HG02981 (cell line): ENCODE results near the gene DMRTA1.
"Not testable (repeated sequence)": the region's sequence is repeated elsewhere in the genome, so short reads cannot be mapped to it uniquely, and the experiment has no call there.

ENCODE experiments used
- ATAC-seq: cut with Tn5 transposase; IDR thresholded peaks from one replicate; pipeline ENCODE4 v1.9.1; 2021; ENCODE audit warnings: mild to moderate bottlenecking, moderate library complexity; ENCODE audit not compliant: unreplicated experiment

DMRTA1 gene, protein sequence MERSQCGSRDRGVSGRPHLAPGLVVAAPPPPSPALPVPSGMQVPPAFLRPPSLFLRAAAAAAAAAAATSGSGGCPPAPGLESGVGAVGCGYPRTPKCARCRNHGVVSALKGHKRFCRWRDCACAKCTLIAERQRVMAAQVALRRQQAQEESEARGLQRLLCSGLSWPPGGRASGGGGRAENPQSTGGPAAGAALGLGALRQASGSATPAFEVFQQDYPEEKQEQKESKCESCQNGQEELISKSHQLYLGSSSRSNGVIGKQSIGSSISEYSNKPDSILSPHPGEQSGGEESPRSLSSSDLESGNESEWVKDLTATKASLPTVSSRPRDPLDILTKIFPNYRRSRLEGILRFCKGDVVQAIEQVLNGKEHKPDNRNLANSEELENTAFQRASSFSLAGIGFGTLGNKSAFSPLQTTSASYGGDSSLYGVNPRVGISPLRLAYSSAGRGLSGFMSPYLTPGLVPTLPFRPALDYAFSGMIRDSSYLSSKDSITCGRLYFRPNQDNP

GRCh38 chr9:22446589-22446949, at the start of gene DMRTA1:
Gene DMRTA1, plus strand, starts transcription at chr9:22446824. Its CDS starts 242 bp downstream, at chr9:22447066.
- peak; percentile 23 for ATAC-seq

GRCh38 chr9:22401671-22402070, 45.0 kb upstream of the DMRTA1 start:
- ATAC-seq: no peak

- no peak for ATAC-seq
These were observed 40.6 kb upstream of the DMRTA1 start for GRCh38 chr9:22405869-22406659.

- no peak for ATAC-seq
These were observed 32.7 kb upstream of the DMRTA1 start for GRCh38 chr9:22413884-22414283.

DNA sequence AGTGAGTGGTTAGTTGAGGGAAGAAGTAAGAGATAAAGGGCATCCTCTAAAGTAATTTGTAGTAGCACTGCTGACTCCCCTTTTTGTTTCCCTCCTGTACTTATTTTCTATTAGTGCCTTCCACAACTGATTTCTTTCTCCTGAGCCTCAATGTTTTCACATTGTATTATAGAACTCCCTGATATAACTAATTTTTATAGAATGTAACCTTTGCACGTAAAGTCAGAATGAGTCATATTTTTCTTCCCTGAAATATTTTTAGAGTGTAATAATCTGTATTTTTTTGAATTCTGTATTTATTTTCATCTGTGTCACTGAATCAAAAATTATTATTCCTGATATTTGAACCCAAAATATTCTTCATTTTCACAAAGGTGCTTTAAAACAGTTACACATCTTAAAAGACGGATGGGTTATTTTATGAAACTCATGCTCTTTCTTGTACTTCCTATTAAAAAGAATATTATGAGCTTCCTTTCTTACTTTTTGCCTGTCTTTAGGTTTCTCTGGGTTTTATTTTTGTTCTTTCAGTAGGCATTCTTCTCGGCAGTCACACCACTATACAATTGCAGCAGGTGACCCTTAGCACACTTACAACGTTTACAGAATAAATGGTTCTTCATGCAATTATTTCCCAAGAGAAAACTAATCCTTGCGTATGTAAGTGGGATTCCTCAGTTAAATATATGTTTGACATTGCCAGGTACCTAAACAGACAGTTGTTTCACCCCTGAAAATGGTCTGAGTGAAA, 30.5 kb upstream of the DMRTA1 start:
- ATAC-seq: no peak

DNA sequence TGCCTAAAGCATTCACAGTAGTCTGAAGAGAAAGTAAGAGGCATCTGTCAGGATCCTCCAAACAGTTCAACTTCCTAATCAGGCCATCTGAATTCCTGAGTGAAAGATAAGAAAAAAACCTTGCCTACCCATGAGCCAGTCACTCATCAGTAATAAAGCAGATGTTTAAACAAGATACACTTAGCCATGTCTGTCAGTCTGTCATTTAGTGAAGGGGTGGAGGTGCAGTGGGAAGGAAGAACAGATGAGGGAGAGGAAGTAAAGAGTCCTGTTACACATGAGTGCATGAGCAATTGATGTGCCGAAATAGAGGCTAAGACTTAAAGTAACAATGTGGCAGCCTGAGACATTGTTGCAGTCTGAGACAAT, 29.9 kb upstream of the DMRTA1 start:
- ATAC-seq: no peak

- ATAC-seq: no peak
These were observed 23.1 kb upstream of the DMRTA1 start for GRCh38 chr9:22423566-22423965.

- ATAC-seq: no peak
These were observed 22.0 kb upstream of the DMRTA1 start for GRCh38 chr9:22424616-22425015.

DNA sequence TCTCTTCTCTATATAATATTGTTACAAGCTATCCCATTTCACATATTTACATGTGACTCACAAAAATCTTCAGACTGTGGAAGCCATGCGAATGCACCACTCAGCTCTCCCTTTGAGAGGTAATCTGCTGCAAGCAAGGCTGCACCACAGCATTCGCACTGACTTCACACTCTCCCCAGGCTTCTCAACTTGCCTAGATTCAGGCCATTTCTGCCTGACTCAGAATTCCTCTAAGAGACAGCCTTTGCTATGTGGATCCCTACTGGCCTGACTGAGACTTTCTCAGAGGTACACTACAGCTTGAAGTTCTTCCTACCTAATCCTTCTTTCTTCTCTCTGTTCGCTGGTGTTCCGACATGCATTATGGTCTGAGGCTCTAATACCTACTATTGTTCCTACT, 21.1 kb upstream of the DMRTA1 start:
- no peak for ATAC-seq

GRCh38 chr9:22427226-22427880, 19.3 kb upstream of the DMRTA1 start:
- no peak for ATAC-seq

DNA sequence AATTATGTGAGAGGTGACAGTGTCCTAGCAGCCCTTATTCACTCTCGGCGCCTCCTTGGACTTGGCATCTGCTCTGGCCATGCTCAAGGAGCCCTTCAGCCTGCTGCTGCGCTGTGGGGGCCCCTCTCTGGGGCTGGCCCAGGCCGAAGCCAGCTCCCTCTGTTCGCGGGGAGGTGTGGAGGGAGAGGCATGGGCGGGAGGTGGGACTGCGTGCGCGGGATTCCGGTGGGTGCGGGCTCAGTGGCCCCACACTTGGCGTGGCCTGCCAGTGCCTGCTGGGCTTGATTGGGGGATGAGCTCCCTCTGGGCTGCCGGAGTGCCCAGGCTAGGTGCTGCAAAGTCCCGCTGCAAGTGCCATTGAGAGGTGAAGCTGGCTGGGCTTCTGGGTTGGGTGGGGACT, 12.9 kb upstream of the DMRTA1 start:
- ATAC-seq: no peak

- not testable (repeated sequence) for ATAC-seq
These were observed 11.4 kb upstream of the DMRTA1 start for GRCh38 chr9:22435252-22435651.

GRCh38 chr9:22437461-22438067, 9.1 kb upstream of the DMRTA1 start:
- not testable (repeated sequence) for ATAC-seq

- no peak for ATAC-seq
These were observed 5.8 kb upstream of the DMRTA1 start for GRCh38 chr9:22440841-22441240.

DNA sequence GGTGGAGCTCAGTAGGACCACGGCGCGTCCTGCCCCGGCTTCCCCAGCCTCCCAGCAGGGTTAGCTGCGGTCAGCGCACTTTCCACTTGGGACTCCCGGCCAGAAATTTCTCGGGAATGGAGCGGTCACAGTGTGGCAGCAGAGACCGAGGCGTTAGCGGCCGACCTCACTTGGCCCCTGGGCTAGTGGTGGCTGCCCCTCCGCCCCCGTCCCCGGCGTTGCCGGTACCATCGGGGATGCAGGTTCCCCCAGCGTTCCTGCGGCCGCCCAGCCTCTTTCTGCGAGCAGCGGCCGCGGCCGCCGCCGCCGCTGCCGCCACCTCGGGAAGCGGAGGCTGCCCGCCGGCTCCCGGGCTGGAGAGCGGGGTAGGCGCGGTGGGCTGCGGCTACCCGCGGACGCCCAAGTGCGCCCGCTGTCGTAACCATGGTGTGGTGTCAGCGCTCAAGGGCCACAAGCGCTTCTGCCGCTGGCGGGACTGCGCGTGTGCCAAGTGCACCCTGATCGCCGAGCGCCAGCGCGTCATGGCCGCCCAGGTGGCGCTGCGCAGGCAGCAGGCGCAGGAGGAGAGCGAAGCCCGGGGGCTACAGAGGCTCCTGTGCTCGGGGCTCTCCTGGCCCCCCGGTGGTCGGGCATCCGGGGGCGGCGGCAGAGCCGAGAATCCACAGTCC, 460 bp downstream of the DMRTA1 start:
- peak; percentile 79 for ATAC-seq

GRCh38 chr9:22447618-22448305, 1.1 kb downstream of the DMRTA1 start:
- ATAC-seq: no peak

DNA sequence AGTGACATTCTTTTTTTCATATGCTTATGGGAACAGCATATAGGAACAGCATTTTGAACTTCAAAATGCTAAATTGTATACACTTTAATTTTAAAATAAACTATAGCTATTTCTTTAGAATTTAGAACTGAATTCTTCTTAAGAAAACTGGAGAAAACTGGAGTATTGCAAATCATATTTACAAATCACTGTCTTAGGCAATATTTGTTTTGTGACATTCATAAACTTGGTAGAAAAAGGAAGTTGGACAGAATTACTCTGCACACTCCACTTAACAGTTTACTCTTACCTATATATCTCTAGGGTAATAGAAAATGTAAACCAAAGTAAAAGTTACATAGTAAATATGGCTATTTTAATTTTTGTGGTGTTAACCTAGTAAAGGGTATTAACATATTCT, 3.1 kb downstream of the DMRTA1 start:
- ATAC-seq: no peak

DNA sequence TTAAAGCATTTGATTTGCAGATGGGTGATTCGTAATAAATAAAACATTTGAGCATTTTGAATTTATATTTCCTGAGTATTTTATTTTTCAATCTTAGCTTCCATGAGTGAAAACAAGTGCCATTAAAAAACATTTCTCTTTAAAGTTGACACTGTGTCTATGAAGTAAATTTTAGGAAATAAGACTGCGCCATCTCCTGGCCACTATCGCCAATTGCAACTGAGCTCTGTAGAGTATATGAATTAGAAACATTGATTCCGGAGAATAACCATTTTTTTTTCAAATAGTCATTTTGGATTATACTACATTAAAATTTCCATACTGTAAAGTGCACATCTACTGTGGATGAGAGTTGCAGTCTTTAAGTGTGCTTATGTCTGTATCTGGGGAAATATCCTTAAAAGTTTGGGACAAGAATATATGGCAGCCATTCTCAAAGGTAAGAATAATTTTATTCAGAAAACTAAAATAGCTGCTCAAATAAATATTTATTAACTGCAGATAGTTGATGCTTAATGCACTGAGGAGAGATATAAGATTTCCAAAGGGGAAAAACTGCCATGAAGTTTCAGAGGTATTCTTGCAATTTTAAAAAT, 5.9 kb downstream of the DMRTA1 start:
- ATAC-seq: peak; percentile 56

DNA sequence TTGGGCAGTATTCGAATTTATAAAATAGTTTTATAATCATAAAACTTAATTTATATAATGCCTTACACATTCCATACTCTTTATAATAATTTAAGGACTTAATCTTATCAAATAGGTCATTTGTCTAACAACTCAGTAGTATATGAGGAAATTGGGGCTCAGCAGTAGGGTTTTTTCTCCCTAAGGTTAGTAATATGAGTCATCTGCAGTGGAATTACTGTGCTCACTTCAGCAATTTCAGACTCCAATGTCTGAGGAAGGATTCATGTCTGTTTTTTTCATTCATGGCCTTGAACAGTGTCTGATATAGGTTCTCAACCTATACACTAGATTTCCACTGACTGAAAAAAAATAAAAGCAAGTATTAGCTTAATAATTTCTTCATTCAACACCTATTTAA, 7.4 kb downstream of the DMRTA1 start:
- no peak for ATAC-seq
